Fibroblast of gingiva (primary cell): ENCODE results near the gene SPTSSB.
A peak's percentile ranks its signal among the peaks of the same experiment; 100 is the strongest.

Experiments used
- DNase-seq: peaks from one replicate; pipeline ENCODE4 v3.0.0-alpha.2; 2011; ENCODE audit warnings: low read depth

SPTSSB gene, protein sequence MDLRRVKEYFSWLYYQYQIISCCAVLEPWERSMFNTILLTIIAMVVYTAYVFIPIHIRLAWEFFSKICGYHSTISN

DNA sequence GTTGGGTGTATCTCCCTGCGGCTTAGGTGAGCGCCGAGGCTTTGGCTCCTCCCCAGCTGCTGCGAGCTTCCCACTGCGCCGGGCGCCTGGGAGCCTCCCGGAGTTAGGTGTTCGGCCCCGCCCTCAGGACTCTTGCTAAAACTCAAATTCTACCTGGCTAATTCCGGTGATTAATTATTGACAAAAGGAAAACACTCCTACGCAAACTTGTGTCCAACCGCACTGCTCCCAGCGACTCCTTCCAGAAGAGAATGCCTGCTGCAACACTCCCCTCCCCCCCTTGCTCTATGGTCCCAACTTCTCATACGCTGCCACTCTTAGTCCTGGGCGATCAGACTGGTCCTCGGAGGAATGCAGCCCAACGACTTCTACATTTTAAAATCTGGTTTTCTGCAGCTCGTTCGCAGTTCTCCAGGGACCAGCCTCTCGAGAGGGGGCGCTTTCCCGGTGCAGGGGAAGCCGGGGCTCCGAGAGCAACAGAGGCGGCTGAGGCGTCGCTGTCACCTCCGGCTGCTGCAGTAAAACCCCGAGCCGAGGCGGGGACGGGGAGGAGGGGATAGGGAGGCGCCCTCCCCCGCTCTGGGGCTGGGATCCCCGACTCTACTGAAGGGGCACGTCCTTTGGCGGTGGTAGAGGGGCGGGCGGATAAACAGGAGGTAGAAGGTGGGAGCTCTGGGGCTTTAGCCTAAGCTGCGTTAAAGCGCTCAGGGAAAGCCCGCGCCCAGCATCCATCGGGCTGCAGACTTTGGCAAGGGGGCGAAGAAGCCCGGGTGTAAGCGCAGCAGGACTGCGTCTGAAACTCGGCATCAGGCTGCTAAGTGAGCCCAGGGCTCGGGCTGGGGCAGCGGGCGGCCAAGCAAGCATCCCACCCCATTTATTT, at the start of gene SPTSSB:
Gene SPTSSB, minus strand, starts transcription at position 77 of the 880 bp plus-strand sequence. CDS start 25,194 bp downstream, outside the sequence.
- peak; percentile 19 for DNase-seq

DNA sequence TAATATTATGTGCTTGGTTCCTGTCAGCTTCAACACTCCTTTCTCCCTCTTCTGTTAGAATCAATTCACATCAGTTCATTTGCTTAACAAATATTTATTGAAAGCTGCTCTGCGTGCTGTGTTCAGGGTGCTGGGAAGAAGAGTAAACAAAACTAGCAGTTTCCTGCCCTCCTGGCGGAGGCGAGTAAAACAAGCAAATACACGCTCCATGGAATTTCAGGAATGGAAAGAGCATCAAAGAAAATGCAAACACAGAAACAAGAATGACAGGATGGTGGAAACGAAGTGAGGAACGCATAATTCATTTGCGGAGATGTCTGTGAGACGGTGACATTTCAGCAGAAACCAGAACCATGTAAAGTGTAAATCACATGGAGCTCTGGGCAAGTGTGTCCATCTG, 49.4 kb upstream of the SPTSSB start:
- DNase-seq = peak; percentile 14

DNA sequence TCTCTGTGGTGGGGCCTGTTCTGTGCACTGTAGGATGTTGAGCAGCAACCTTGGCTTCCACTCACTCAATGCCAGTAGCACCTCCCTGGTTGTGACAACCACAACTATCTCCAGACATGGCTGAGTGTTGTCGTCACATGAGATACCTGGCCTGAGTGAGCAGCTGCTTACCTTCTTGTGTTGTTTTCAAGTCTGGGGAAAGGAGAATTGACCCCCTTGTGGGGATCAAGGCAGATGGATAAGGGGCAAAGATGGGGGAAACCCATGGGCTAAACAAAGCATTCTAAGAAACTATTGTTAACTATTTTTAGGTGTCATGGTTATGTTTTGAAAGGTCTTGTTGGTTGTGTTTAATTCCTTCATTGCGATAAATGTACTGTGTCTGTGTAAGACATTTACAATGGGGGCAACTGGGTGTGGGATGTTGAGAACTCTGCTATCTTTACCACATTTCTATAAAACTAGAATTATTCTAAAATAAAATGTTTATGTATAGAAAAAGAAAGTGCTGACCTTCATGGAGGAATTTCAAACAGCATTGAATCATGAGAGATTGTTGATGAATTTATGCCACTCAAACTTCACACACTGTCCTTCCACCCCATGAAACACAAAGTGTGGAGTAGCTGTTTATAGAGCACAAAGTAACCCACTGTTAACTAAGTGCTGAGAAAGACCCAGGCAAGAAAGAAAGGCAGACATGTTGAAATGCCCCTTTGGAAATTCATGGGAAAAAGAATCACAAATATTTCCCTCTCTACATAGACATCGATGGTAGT, 48.4 kb upstream of the SPTSSB start:
- no peak for DNase-seq

DNA sequence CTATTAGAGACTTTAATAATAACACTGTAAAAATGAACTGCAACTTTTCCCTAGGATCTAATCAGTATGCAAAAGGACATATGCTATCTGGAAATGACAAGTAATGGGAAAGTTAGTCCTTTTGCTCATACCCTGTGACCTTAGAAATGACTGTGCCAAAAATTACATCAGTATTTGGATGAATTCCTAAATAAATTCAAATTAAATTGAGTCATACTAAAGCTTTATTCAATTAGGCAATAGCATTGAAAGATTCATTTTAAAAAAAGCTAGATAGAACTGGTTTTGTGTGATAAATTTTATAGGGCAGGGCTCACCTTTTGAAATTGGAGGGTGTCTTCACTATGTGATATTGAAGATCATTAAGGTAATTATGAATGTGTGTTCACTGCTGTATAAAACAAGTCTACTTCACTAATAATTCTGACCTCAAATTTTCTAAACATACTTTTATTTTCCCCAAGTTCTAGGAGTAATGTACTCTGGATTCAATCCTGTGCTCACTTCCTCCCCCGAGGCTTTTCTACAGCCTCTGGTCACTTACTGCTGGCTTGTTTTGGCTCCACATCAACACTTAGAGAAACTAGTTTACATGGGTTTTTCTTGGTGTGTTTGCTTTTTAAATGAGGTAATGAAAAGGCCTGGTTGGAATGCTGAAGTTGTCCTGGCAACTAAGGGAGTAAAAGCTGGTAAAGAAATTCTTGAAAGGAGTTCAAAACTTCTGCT, 44.4 kb upstream of the SPTSSB start:
- DNase-seq = peak; percentile 91

DNA sequence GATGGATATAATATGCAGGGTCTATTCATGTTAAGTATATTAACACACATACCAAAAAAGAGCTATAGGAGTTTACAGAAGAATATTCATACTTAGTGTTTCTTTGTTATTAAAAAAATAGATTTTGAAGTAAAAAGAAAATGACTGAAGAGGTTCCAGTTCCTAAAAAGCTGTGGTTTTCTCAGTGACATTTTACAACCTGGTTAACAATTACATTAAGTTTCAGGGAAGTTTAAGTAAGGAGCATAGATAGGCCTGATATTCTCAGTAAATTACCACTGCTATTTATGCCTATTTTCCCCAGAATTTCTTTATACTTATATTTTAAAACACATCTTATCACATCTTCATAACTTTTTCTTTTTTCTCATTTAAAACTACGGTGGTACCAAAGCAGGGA, 43.6 kb upstream of the SPTSSB start:
- DNase-seq = no peak

DNA sequence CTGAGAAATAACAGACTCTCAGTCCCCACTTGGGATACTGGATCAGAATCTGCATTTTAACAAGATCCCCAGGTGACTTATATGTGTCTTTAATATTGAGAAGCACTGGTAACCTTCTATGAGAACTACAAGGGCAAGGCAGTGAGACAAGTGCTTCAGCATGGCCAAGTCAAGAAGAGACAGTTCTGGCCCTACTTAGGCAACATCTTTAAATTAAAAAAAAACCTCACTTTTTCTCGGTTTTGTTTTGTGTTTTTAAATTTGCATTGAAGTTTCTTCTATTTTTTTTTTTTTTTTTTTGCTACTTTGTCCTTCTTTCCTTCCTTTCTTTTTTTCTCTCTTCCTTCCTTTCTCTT, 42.5 kb upstream of the SPTSSB start:
- DNase-seq = no peak

DNA sequence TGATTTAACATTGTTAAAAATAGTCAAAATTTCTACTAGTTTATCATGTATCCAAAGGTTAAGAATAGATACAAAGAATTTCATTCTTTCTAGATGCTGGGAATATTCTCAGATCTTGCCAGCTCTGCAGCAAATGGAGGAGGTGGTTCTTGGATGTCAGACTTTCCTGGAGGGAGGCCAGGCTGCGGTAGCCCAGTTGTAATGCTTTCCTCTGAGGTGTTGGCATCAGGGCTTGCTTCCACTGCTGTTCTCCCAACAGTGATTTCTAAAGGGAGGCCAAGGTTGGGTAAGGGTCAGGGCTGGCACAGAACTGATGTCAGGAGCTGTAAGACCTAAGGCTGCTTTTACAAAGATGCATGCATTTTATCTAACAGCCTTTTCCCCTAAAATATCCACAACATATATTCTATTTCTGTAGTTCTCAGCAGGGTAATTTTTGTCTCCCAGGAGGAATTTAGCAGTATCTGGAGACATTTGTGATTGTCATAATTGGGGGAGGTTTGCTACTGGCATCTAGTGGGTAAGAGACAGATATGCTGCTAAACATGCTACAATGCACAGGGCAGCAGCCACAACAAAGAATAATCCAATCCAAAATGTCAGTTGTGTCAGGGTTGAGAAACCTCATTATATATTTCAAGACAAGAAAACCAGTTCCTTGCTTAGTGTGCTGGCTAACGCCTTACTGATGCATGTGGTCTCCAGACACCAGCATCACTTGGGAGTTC, 42.0 kb upstream of the SPTSSB start:
- DNase-seq = peak; percentile 82

DNA sequence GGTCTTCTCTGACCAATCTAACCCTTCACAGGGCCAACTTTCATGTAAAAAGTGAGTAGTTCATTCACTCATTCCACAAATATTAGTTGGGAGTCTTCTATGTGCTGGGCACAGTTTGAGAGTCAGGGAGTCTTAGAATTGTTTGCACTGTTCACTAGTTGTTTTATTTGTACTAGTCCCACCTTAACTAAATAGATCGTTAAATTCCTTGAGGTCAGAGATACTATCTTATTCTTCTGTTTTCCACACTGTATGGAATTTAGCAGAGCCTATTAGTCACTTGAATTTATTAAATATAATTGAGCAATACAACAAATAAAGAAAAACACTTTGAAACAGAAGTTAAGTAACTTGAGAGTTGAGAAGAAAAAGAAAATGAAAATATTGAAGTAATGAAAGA, 40.8 kb upstream of the SPTSSB start:
- no peak for DNase-seq

DNA sequence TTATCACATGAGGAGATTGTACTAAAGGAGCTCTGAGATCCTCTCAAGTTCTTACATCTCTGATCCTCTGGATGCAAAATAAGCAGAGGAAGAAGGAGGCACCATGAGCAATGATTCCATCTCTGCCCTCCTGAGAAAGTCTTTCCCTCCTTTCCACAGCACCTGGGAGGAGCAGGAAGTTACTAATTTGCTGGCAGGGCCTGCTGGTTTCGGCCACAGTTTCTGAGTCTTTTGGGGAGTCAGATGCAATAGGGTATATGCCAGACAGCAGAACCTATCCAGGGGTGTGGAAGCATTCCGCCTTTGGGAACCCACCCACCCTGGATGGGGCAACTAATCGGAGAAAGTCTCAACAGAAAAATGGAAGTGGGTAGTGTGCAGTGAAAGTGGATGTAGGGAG, 38.5 kb upstream of the SPTSSB start:
- no peak for DNase-seq

DNA sequence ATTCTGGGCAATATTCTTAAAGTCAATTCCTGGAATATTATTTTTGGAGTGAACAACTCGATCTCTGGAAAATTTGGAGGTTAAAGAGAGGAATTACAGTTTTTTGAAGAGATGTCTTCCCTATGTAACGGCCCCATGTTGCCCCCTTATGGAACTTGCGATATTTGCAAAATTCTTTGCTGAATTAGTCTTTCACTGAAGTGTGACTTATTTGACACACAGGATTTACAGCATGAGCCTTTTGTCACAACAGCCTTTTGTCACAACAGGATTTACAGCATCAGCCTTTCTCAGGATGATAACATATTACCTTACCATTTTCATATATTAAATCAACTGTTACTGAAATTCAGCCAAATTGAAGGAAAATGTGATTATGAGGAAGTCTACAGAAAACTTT, 37.8 kb upstream of the SPTSSB start:
- DNase-seq = peak; percentile 44

DNA sequence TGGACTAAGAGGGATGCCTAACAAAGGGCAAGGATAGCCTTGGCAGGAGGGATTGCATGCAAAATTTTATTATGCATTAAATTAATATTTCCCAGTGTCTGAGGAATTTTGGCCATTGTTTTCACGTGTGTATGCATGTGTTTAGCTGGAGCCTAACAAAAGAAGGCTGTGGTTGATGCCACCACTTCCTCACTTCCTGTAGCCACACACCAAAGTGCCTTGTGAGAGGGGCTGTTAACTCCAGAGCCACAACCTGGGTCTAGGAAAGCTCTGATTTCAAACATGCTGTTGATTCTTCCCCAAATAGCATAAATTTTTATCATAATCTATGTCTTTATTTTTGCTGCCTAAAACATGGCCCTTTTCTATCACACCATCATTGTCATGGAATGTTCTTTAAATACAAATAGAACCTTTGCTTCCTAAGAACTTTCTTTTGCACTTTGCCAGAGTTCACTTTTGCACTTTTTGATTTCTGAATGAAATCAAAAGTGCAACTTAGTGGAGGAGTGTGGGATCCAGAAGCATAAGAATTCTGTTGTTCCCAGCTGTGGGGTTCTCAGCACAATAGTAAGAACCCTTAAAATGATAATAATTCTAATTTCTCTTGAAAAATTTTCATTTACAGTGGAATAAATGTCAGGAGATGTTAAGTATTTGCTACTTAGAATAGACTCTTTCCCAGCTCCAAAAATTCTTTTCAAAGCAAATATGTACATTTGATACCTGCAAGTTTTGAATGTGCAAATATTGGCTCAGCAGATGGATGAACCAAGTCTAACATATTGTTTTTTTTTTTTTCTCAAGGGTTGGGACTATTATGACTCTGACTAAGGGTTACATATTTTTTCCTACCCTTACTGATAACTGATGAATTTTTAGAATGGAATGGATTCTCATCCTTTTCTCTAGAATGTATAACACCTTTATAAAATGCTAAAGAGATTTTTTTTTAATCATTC, 35.6 kb upstream of the SPTSSB start:
- no peak for DNase-seq

DNA sequence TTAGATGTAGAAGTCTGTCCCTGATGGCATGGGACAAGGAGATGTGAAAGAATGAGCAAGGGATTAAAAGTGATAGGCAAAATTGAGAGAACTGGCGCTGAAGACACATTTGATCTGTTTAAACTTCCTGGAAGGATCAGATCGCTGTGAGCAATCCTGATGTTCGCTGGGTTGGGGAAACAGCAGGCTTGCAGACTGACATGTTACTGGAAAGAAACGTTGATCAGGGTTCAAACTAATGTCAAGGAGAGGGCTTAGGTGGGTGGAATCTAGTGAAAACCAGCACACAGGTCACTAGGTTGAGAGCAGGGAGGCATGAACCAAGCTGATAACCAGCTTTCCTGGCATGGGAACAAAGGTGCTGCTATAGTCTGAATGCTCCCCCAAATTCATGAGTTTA, 34.5 kb upstream of the SPTSSB start:
- DNase-seq = no peak

DNA sequence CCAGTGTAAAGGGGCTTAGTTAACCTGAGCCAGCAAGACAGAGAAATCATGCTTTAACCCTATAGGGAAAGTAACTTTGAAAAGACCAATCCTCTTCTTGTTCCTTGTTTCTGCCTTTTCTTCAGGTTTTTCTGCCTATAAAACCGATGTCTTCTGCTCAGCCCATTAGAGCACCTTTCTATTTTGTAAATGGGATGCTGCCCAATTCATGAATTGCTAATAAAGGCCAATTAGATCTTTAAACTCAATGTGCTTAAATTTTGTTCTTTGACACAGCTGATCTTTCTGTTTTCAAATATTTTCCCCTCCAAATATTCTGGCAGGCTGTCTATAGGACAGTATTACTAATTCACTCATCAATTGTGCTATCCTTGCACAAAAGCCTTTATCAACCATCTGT, 33.8 kb upstream of the SPTSSB start:
- no peak for DNase-seq

DNA sequence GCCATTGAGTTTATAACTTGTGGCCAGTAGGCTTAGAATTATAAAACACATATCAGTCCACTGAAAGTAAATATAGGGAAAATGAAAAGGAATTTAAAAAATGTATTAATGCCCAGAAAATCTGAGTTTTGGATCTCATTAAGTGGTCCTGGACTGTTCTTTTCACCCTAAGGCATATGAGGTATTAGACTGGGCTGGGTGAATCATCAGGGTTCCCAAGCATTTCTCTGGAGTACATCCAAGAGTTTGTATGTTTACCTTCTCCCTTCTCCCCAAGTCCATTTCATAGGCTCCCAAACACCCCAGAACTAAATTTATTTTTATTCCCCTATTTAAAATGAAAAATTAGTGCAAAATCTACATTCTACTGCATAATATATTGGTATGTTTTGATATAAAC, 31.9 kb upstream of the SPTSSB start:
- DNase-seq = no peak

DNA sequence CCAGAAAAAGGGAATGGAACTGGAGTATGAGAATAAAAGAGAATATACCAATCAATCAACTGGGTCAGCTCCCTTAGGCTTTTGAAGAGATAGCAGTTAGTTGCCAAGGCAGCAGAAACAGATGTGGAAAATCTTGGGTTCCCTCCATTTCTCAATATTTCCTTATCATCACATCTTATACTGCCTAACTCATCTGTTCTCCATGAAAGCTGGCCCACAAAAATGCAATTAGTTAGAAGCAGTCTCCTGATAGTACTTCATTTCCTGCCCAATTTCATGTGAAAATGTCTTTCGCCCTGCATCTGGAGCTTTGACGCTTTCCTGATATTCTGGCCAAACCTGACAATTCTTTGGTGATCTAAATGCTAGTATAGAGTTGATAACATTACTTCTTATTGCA, 30.1 kb upstream of the SPTSSB start:
- DNase-seq = no peak

DNA sequence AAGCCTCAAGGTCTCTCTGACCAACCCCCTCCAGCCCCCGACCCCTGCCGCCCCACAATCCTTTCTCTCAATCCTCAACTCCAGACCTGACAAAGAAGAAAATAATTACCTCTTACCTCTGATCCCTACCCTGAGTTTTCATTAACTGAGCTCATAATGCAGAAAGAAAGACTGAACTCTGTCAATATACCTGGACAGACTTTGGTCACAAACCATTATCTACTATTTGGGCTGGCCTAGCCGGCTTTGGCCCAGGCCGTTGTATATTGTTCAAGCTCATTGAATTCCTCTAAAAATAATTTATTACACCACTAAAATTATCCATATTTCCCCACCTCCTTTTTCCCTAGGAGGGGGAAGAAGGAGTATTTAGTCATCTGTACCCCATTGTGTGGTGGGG, 29.3 kb upstream of the SPTSSB start:
- DNase-seq = no peak

DNA sequence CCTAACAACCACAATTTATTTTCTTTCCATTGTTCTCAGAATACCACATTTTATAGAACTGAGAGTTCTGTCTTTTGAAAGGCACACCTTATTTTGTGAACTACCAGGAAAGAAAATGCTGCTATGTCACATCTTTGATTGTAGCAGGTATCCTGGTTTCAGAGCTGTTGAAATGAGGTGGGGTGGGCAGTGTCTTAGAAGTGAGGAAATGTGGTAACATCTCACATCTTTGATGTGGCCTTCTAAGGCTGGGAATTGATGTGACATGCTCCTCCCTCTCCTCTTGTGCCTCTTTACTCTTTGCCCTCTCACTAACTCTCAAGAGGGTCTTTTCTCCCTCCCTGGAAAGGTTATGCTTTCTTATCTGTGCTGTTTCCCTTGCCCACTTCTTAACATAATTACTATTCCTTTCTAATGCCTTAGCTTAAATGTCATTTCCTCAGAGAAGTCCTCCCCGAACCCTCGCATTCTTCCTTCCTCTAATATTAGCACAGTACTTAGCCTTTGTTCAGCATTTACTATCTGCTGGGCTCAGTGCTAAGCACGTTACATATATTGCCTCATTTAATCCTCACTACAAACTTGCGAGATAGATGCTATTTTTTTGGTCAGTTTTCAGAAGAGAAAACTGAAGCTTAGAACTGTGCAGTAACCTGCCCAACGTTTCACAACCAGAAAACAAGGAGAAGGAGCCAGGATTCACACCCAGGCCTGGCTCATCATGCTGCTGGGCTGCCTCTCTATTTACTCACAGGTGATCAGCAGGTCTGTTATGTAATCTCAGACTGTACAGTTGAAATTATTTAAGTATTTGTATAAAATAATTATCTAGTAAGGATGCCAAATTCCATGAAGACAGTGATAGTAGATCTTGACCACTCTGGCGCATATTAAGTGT, 24.0 kb upstream of the SPTSSB start:
- DNase-seq = no peak

DNA sequence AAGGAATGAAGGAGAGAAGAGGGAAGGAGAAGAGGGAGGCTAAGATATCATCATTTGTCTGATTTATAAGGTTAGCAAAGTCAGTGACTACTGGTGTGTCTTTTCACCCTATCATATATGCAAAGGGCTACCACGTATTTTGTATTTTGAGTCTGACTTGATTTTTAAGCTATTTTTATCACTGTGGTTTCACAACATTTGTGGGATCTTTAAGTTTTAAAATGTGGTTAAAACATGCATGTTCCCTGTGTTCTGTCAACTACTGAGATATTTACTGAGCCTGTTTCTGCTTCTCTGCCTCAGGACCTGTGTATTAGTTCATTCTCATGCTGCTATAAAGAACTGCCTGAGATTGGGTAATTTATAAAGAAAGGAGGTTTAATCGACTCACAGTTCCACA, 22.5 kb upstream of the SPTSSB start:
- DNase-seq = no peak

DNA sequence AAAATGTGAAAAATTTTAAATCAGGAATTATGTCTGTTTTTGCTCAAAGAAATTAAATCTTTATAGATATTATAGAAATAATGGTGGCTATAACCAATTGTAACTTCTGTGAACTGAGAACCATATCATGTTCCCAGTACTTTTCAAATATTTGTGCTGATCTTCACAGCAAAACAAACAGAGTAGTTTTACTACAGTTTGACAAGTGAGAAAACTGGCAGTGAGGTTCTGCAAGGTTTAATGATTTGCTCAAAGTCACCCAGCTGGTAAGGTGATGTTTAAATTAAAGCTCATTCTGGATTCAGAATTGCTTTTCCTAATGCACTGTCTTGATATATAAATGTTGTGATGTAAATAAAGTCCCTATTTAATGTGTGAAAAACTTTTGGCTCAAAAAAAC, 22.0 kb upstream of the SPTSSB start:
- DNase-seq = no peak

DNA sequence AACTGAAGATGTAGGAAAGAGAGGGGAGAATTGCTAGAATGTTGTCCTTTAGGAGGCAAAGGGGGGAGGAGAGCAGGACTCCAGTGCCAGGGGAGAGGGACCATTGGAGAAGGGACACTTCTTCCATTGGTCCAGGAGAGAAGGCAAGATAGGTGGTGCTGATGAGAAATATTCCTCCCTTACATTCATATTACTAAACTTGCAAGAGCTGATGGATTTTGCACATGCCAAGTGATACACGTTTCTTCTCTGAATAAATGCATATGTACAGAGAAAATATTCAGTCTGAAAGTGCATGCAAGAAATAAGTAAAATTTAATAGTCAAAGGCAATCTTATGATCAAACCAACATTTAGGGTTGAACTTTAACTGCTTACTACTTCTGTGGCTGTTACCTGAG, 21.5 kb upstream of the SPTSSB start:
- no peak for DNase-seq
